BJ (cell line): ENCODE measurements around the gene AP5S1. TPM values are rescaled to one million over a fixed set of nuclear protein-coding genes. Genes with fewer than 3 reads are reported as not detected.

ENCODE experiments used
- CTCF ChIA-PET: fragments of 350-600 bp; formaldehyde crosslinking; extraction: SDS; loops from one replicate; lab custom pipeline; 2021; ENCODE audit warnings: antibody characterized with exemption, inconsistent platforms; lab: Yijun Ruan, JAX
- POLR2A ChIA-PET: fragments of 300-600 bp; sonication (Branson Sonifier 250); formaldehyde crosslinking; extraction: SDS; loops from one replicate; lab custom pipeline; 2021; ENCODE audit warnings: antibody characterized with exemption; lab: Charles Lee
- DNase-seq: peaks from one replicate; pipeline ENCODE4 v3.0.0-alpha.2; 2011; ENCODE audit warnings: low read depth
- H3K27me3 ChIP-seq: 2 replicates; pipeline ENCODE4 v1.6.0; 2011; ENCODE audit warnings: low read length; ENCODE audit not compliant: control insufficient read depth, insufficient read depth
- H3K36me3 ChIP-seq: 2 replicates; pipeline ENCODE4 v1.5.1; 2011; ENCODE audit warnings: low read length; ENCODE audit not compliant: control insufficient read depth, insufficient read depth
- H3K4me3 ChIP-seq: 2 replicates; pipeline ENCODE4 v1.5.1; 2011; ENCODE audit warnings: low read depth, mild to moderate bottlenecking, control low read depth, low read length
- polyA plus RNA-seq: library from polyadenylated mRNA; depleted of rRNA; stranded (reverse); fragments of >200 nt; gene quantifications from 2 replicates; pipeline ENCODE4 v1.2.3, GENCODE V29; 2011
- TF ChIP-seq, protein P1 (sequence below): IDR thresholded peaks from 2 replicates; pipeline ENCODE4 v1.5.1; 2011; ENCODE audit warnings: low read depth, mild to moderate bottlenecking, control low read depth, inconsistent platforms, low read length, moderate library complexity; ENCODE audit not compliant: insufficient read depth

The AP5S1 gene
- polyA plus RNA-seq, 1 experiment = 12.2 TPM

GRCh38 chr20:3820901-3821727, 767 bp downstream of the AP5S1 start:
- ChIA-PET CTCF (interaction anchor here (0.6 to 11.8 kb wide), 24 partner anchors 12 to 264 kb away, joined by 3 to 248 read pairs (median 4); partner anchors contain the start of genes ADISSP, CDC25B, CENPB and SPEF1), POLR2A (interaction anchor here (1.2 to 1.3 kb wide), 2 partner anchors 34 to 40 kb away, joined by 4 to 5 read pairs; partner anchors contain the start of genes CENPB and SPEF1)
- Histone ChIP-seq H3K4me3 (peak overlapping the region; percentile 54), H3K36me3 (peaks cover 11% of the 10 kb centered on the region), H3K27me3 (no peaks in the 10 kb centered on the region)
- no peak for DNase-seq
- TF ChIP-seq, protein P1, sequence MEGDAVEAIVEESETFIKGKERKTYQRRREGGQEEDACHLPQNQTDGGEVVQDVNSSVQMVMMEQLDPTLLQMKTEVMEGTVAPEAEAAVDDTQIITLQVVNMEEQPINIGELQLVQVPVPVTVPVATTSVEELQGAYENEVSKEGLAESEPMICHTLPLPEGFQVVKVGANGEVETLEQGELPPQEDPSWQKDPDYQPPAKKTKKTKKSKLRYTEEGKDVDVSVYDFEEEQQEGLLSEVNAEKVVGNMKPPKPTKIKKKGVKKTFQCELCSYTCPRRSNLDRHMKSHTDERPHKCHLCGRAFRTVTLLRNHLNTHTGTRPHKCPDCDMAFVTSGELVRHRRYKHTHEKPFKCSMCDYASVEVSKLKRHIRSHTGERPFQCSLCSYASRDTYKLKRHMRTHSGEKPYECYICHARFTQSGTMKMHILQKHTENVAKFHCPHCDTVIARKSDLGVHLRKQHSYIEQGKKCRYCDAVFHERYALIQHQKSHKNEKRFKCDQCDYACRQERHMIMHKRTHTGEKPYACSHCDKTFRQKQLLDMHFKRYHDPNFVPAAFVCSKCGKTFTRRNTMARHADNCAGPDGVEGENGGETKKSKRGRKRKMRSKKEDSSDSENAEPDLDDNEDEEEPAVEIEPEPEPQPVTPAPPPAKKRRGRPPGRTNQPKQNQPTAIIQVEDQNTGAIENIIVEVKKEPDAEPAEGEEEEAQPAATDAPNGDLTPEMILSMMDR = no peak

GRCh38 chr20:3821996-3822395, 1.6 kb downstream of the AP5S1 start:
- no peak for DNase-seq
- POLR2A ChIA-PET = interaction anchor here (0.5 kb wide), 1 partner anchor 56 kb away, joined by 5 read pairs; no protein-coding TSS in a partner anchor
- TF ChIP-seq, protein P1 = no peak
- no peak overlapping the region for H3K4me3 ChIP-seq
- no peaks in the 10 kb centered on the region for H3K27me3 ChIP-seq
- H3K36me3 ChIP-seq = peaks cover 11% of the 10 kb centered on the region
- CTCF ChIA-PET = interaction anchor here (2.2 to 11.8 kb wide), 3 partner anchors 27 to 263 kb away, joined by 10 to 248 read pairs (median 28); partner anchors contain the start of genes CDC25B, CENPB and SPEF1

DNA sequence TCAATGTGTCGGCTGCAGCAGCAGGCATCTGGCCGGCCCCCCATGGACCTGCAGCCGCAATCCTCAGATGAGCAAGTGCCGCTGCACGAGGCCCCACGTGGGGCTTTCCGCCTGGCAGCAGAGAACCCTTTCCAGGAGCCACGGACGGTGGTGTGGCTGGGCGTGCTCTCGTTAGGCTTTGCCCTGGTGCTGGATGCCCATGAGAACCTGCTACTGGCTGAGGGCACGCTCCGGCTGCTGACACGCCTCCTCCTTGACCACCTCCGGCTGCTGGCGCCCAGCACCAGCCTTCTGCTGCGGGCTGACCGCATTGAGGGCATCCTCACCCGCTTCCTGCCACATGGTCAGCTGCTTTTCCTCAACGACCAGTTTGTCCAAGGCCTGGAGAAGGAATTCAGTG, 3.5 kb downstream of the AP5S1 start:
- Histone ChIP-seq H3K4me3 (no peak overlapping the region), H3K27me3 (no peaks in the 10 kb centered on the region), H3K36me3 (peaks cover 11% of the 10 kb centered on the region)
- POLR2A ChIA-PET = no interaction called here
- DNase-seq = no peak
- CTCF ChIA-PET = interaction anchor here (0.6 kb wide), 1 partner anchor 13 kb away, joined by 3 read pairs; no protein-coding TSS in a partner anchor
- TF ChIP-seq, protein P1 = no peak

DNA sequence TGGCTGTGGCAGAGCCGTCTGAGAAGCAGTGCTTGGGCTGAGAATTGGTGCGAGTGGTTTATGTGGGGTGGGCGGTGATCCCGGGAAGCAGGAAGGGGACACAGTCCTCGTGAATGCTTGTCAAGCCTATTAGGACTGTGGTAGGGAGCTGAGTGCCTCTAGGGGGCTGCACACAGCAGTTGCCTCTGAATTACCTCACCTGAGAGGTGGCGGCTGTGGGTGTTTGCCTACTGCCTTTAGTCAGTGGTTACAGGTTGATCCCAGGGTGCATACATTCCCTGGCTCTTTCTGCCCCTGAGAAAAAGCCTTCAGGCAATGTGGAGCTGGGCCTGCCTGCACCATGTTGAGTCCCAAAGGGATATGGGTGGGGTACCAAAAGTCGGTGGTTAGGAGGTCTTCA, 5.2 kb downstream of the AP5S1 start:
- Histone ChIP-seq H3K27me3 (no peaks in the 10 kb centered on the region), H3K36me3 (peaks cover 11% of the 10 kb centered on the region), H3K4me3 (no peak overlapping the region)
- CTCF ChIA-PET = interaction anchor here (0.6 to 1.8 kb wide), 5 partner anchors 12 to 260 kb away, joined by 3 to 5 read pairs (median 3); partner anchors contain the start of gene CENPB
- DNase-seq = no peak
- POLR2A ChIA-PET = no interaction called here
- TF ChIP-seq, protein P1 = no peak

DNA sequence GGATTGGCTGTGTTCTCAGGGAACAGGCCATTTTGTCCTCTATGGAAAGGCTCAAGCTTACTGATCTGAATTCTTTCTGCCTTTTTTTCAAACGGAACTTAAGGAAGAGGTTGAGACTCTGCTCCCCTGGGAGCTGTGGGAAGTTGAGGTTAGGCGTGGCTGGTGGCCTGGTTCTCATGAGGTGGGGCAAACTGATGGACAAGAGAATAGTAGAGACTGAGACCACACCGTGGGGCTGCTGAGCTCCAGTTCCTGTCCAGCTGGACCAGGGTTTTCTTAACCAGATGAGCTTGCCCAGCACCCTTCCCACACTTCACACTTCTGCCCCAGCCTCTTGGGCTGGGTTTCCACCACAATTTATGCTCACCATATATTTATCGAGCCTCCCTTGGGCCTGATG, 6.1 kb downstream of the AP5S1 start:
- ChIA-PET POLR2A (no interaction called here), CTCF (interaction anchor here (1.8 kb wide), 1 partner anchor 259 kb away, joined by 4 read pairs; no protein-coding TSS in a partner anchor)
- Histone ChIP-seq H3K36me3 (peaks cover 11% of the 10 kb centered on the region), H3K4me3 (no peak overlapping the region), H3K27me3 (no peaks in the 10 kb centered on the region)
- no peak for DNase-seq
- TF ChIP-seq, protein P1 = no peak
